ENCODE results near the gene CLUH. TPM values are rescaled to one million over a fixed set of nuclear protein-coding genes. Genes with fewer than 3 reads are reported as not detected.
A peak's percentile ranks its signal among the peaks of the same experiment; 100 is the strongest.

Gene CLUH, protein sequence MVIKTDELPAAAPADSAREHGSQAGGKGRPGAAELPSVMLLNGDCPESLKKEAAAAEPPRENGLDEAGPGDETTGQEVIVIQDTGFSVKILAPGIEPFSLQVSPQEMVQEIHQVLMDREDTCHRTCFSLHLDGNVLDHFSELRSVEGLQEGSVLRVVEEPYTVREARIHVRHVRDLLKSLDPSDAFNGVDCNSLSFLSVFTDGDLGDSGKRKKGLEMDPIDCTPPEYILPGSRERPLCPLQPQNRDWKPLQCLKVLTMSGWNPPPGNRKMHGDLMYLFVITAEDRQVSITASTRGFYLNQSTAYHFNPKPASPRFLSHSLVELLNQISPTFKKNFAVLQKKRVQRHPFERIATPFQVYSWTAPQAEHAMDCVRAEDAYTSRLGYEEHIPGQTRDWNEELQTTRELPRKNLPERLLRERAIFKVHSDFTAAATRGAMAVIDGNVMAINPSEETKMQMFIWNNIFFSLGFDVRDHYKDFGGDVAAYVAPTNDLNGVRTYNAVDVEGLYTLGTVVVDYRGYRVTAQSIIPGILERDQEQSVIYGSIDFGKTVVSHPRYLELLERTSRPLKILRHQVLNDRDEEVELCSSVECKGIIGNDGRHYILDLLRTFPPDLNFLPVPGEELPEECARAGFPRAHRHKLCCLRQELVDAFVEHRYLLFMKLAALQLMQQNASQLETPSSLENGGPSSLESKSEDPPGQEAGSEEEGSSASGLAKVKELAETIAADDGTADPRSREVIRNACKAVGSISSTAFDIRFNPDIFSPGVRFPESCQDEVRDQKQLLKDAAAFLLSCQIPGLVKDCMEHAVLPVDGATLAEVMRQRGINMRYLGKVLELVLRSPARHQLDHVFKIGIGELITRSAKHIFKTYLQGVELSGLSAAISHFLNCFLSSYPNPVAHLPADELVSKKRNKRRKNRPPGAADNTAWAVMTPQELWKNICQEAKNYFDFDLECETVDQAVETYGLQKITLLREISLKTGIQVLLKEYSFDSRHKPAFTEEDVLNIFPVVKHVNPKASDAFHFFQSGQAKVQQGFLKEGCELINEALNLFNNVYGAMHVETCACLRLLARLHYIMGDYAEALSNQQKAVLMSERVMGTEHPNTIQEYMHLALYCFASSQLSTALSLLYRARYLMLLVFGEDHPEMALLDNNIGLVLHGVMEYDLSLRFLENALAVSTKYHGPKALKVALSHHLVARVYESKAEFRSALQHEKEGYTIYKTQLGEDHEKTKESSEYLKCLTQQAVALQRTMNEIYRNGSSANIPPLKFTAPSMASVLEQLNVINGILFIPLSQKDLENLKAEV (N-terminal part only)
- 10 to 100 TPM; 59.0 to 64.9 TPM for total RNA-seq

- peak; percentile 93 for ATAC-seq
- CTCF ChIA-PET = no interaction called here
- DNase-seq = peak; percentile 96
- Mint-ChIP-seq H3K36me3 (ENCODE audit: low read depth) (peaks cover 6% of the 10 kb centered on the region), H3K4me1 (ENCODE audit: low read depth) (peaks cover 36% of the 10 kb centered on the region), H3K27me3 (ENCODE audit: low read depth) (no peaks in the 10 kb centered on the region), H3K27ac (peak within 1 kb of the TSS; percentile 93), H3K9me3 (ENCODE audit: insufficient read depth) (no peaks in the 10 kb centered on the region), H3K4me3 (peak within 1 kb of the TSS; percentile 91)
- POLR2A ChIA-PET = no interaction called here
Observed at GRCh38 chr17:2711608-2712299, at the start of gene CLUH. CLUH (minus strand) TSS chr17:2711764; CDS start chr17:2711661, 103 bp downstream.

DNA sequence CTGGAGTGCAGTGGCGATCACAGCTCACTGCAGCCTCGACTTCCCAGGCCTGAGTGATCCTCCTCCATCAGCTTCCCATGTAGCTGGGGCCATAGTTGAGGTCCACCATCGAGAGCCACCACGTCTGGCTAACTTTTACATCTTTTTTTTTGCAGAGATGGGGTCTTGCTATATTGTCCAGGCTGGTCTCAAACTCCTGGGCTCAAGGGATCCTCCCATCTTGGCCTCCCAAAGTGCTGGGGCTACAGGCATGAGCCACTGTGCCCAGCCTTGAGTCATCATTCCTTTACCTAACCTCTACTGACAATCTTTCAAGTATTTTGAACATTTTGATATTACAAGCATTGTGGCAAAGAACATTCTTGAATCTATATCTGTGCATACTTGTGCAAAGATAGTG, 47.3 kb upstream of the CLUH start:
- no peak overlapping the region for H3K27ac Mint-ChIP-seq
- no peak for ATAC-seq
- H3K27me3 Mint-ChIP-seq (ENCODE audit: low read depth) = peaks cover 33% of the 10 kb centered on the region
- POLR2A ChIA-PET = no interaction called here
- H3K4me3 Mint-ChIP-seq = no peak overlapping the region
- CTCF ChIA-PET = no interaction called here
- H3K36me3 Mint-ChIP-seq (ENCODE audit: low read depth) = no peaks in the 10 kb centered on the region
- no peaks in the 10 kb centered on the region for H3K9me3 Mint-ChIP-seq (ENCODE audit: insufficient read depth)
- no peaks in the 10 kb centered on the region for H3K4me1 Mint-ChIP-seq (ENCODE audit: low read depth)
- no peak for DNase-seq

GRCh38 chr17:2755891-2756724, 44.5 kb upstream of the CLUH start:
- no peak for DNase-seq
- H3K27ac Mint-ChIP-seq = no peak overlapping the region
- H3K4me3 Mint-ChIP-seq = no peak overlapping the region
- no peak for ATAC-seq
- POLR2A ChIA-PET = no interaction called here
- H3K9me3 Mint-ChIP-seq (ENCODE audit: insufficient read depth) = no peaks in the 10 kb centered on the region
- CTCF ChIA-PET = no interaction called here
- H3K4me1 Mint-ChIP-seq (ENCODE audit: low read depth) = no peaks in the 10 kb centered on the region
- H3K36me3 Mint-ChIP-seq (ENCODE audit: low read depth) = no peaks in the 10 kb centered on the region
- peaks cover 37% of the 10 kb centered on the region for H3K27me3 Mint-ChIP-seq (ENCODE audit: low read depth)

DNA sequence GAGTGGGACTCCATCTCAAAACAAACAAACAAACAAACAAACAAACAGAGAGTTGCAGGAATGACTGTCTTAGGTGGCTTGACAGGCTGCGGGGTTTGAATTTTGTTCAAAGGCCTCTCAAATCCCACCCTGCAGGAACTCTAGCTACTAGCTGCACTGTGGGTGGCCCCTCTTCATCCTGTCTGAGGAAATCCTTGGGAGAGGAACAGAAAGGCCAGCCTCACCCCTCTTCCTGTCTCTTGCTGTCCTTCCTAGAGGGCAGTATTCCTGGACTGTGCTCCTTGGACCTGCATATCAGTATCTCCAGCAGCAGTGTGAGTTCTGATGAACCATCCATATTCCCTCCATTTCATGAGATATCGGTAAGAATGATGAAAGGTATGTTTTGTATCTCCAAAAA, 39.9 kb upstream of the CLUH start:
- ChIA-PET POLR2A (no interaction called here), CTCF (no interaction called here)
- peaks cover 35% of the 10 kb centered on the region for H3K27me3 Mint-ChIP-seq (ENCODE audit: low read depth)
- no peak overlapping the region for H3K4me3 Mint-ChIP-seq
- DNase-seq (no peak), ATAC-seq (no peak)
- no peaks in the 10 kb centered on the region for H3K36me3 Mint-ChIP-seq (ENCODE audit: low read depth)
- no peak overlapping the region for H3K27ac Mint-ChIP-seq
- no peaks in the 10 kb centered on the region for H3K9me3 Mint-ChIP-seq (ENCODE audit: insufficient read depth)
- no peaks in the 10 kb centered on the region for H3K4me1 Mint-ChIP-seq (ENCODE audit: low read depth)

GRCh38 chr17:2750721-2751120, 39.2 kb upstream of the CLUH start:
- no peak overlapping the region for H3K4me3 Mint-ChIP-seq
- POLR2A ChIA-PET = no interaction called here
- CTCF ChIA-PET = interaction anchor here (1.8 kb wide), 1 partner anchor 36 kb away, joined by 4 read pairs; no protein-coding TSS in a partner anchor
- ATAC-seq (no peak), DNase-seq (no peak)
- no peaks in the 10 kb centered on the region for H3K9me3 Mint-ChIP-seq (ENCODE audit: insufficient read depth)
- no peaks in the 10 kb centered on the region for H3K36me3 Mint-ChIP-seq (ENCODE audit: low read depth)
- H3K4me1 Mint-ChIP-seq (ENCODE audit: low read depth) = no peaks in the 10 kb centered on the region
- no peak overlapping the region for H3K27ac Mint-ChIP-seq
- H3K27me3 Mint-ChIP-seq (ENCODE audit: low read depth) = peaks cover 30% of the 10 kb centered on the region

DNA sequence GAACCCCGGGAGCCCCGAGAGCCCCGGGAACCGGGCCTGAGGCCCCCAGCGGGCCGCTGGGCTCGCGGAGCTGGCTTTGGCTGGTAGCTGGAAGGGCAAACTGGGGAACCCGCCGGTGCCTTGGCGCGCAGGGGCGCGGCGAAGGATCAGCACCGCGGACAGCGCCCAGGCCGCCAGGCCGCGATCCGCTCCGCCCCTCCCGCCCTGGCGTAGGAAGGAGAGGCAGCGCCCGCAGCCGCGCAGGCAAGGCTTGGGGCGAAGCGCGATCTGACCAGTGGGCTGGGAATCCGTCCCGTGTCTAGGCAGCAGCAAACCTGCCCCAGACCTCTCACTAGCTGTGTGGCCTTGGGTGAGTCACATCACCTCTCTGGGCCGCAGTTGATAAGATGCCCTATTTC, 38.2 kb upstream of the CLUH start:
- Mint-ChIP-seq H3K4me1 (ENCODE audit: low read depth) (no peaks in the 10 kb centered on the region), H3K27ac (no peak overlapping the region), H3K36me3 (ENCODE audit: low read depth) (no peaks in the 10 kb centered on the region), H3K27me3 (ENCODE audit: low read depth) (peaks cover 32% of the 10 kb centered on the region), H3K9me3 (ENCODE audit: insufficient read depth) (no peaks in the 10 kb centered on the region), H3K4me3 (no peak overlapping the region)
- DNase-seq (peak; percentile 77), ATAC-seq (peak; percentile 98)
- ChIA-PET CTCF (interaction anchor here (1.8 kb wide), 1 partner anchor 37 kb away, joined by 4 read pairs; no protein-coding TSS in a partner anchor), POLR2A (no interaction called here)

GRCh38 chr17:2749058-2749783, 37.7 kb upstream of the CLUH start, which contains the start of gene CCDC92B:
CCDC92B (minus strand) TSS chr17:2749652; CDS start chr17:2735145, 14,507 bp downstream.
- Mint-ChIP-seq H3K36me3 (ENCODE audit: low read depth) (no peaks in the 10 kb centered on the region), H3K27ac (no peak within 1 kb of the TSS), H3K27me3 (ENCODE audit: low read depth) (peaks cover 32% of the 10 kb centered on the region), H3K4me3 (no peak within 1 kb of the TSS), H3K4me1 (ENCODE audit: low read depth) (no peaks in the 10 kb centered on the region), H3K9me3 (ENCODE audit: insufficient read depth) (no peaks in the 10 kb centered on the region)
- POLR2A ChIA-PET = no interaction called here
- CTCF ChIA-PET = interaction anchor here (1.8 kb wide), 1 partner anchor 37 kb away, joined by 4 read pairs; no protein-coding TSS in a partner anchor
- no peak for DNase-seq
- ATAC-seq = no peak

GRCh38 chr17:2745317-2746037, 33.9 kb upstream of the CLUH start:
- no peaks in the 10 kb centered on the region for H3K4me1 Mint-ChIP-seq (ENCODE audit: low read depth)
- H3K27me3 Mint-ChIP-seq (ENCODE audit: low read depth) = peaks cover 21% of the 10 kb centered on the region
- H3K27ac Mint-ChIP-seq = no peak overlapping the region
- POLR2A ChIA-PET = no interaction called here
- H3K4me3 Mint-ChIP-seq = no peak overlapping the region
- no peaks in the 10 kb centered on the region for H3K36me3 Mint-ChIP-seq (ENCODE audit: low read depth)
- ATAC-seq = no peak
- no peaks in the 10 kb centered on the region for H3K9me3 Mint-ChIP-seq (ENCODE audit: insufficient read depth)
- CTCF ChIA-PET = no interaction called here
- DNase-seq = no peak

DNA sequence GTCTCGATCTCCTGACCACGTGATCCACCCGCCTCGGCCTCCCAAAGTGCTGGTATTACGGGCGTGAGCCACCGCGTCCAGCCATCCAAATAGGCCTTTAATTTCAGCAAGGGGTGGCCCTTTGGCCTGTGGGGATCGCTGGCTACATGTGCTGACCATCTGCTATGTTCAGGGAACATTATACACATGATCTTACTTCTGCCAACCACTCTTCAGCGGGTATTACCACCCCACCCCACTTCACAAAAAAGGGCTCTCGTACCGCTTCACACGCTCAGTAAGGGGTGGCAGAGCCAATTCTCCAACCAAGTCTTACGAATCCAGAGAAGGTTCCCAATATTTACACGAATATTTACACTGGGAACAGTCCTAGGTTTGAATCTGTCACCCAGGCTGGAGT, 26.1 kb upstream of the CLUH start:
- no peaks in the 10 kb centered on the region for H3K9me3 Mint-ChIP-seq (ENCODE audit: insufficient read depth)
- CTCF ChIA-PET = no interaction called here

GRCh38 chr17:2736956-2737355, 25.4 kb upstream of the CLUH start:
- DNase-seq = no peak
- no peaks in the 10 kb centered on the region for H3K9me3 Mint-ChIP-seq (ENCODE audit: insufficient read depth)
- no peaks in the 10 kb centered on the region for H3K27me3 Mint-ChIP-seq (ENCODE audit: low read depth)
- H3K4me1 Mint-ChIP-seq (ENCODE audit: low read depth) = no peaks in the 10 kb centered on the region
- ATAC-seq = no peak
- ChIA-PET POLR2A (no interaction called here), CTCF (no interaction called here)
- H3K27ac Mint-ChIP-seq = no peak overlapping the region
- no peaks in the 10 kb centered on the region for H3K36me3 Mint-ChIP-seq (ENCODE audit: low read depth)
- H3K4me3 Mint-ChIP-seq = no peak overlapping the region

More for the DNA sequence above, 26.1 kb upstream of the CLUH start:
- DNase-seq (no peak), ATAC-seq (no peak)
- Mint-ChIP-seq H3K4me3 (no peak overlapping the region), H3K4me1 (ENCODE audit: low read depth) (no peaks in the 10 kb centered on the region), H3K27me3 (ENCODE audit: low read depth) (no peaks in the 10 kb centered on the region), H3K27ac (no peak overlapping the region), H3K36me3 (ENCODE audit: low read depth) (no peaks in the 10 kb centered on the region)
- POLR2A ChIA-PET = no interaction called here

All from activated CD8-positive, alpha-beta T cell treated with anti-CD3 and anti-CD28 coated beads, Interleukin-2, amount 10 ng/mL, durations not matched to agents 7 days and 5 days (primary cell).